Measurements from ENCODE around the gene PRICKLE2. TPM values are rescaled to one million over a fixed set of nuclear protein-coding genes. Genes with fewer than 3 reads are reported as not detected.

Gene PRICKLE2
- total RNA-seq, 1 experiment from 2014 or later = 1.5 TPM

Other genes starting within 250 kb of the PRICKLE2 start
- gene PSMD6, start 202.0 kb downstream of the PRICKLE2 start, total RNA-seq (2014; rRNA removed; shearing (Covaris generic)) = 144 and 169 TPM in 2 replicates